GM12864 (cell line): ENCODE results near the gene CNTLN.
"Not testable (repeated sequence)": the region's sequence is repeated elsewhere in the genome, so short reads cannot be mapped to it uniquely, and the experiment has no call there.

Experiments used
- DNase-seq: peaks from one replicate; pipeline ENCODE4 v3.0.0-alpha.2; 2011; ENCODE audit warnings: low read depth
- H3K4me3 ChIP-seq: 2 replicates; pipeline ENCODE4 v1.5.1; 2011; ENCODE audit warnings: mild to moderate bottlenecking, low read depth, low read length, control low read depth
- TF ChIP-seq, protein P1 (sequence below): IDR thresholded peaks from 2 replicates; pipeline ENCODE4 v1.5.1; 2011; ENCODE audit warnings: low read depth, mild to moderate bottlenecking, moderate library complexity, low read length, control low read depth, inconsistent platforms; ENCODE audit errors: missing control alignments

CNTLN gene

DNA sequence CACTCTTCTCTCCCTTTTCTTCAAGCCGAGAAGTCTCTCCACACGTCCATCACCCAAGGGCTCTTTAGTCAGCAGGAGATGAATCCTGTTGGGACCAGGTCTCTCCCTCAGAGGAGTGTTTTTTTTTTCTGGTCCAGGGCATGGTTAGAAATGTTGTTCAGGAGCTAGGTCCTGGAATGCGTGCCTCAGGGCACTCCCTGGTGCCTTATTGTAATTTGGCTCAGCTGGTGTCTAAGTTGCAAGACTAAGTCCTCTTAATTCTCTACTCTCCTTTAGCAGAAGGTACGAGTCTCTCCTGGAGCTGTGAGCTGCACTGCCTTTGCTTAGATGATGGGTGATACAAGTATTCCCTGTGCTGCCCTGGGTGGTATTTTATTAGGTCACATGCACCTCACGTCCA lies 111.9 kb downstream of the CNTLN start:
- TF ChIP-seq, protein P1, sequence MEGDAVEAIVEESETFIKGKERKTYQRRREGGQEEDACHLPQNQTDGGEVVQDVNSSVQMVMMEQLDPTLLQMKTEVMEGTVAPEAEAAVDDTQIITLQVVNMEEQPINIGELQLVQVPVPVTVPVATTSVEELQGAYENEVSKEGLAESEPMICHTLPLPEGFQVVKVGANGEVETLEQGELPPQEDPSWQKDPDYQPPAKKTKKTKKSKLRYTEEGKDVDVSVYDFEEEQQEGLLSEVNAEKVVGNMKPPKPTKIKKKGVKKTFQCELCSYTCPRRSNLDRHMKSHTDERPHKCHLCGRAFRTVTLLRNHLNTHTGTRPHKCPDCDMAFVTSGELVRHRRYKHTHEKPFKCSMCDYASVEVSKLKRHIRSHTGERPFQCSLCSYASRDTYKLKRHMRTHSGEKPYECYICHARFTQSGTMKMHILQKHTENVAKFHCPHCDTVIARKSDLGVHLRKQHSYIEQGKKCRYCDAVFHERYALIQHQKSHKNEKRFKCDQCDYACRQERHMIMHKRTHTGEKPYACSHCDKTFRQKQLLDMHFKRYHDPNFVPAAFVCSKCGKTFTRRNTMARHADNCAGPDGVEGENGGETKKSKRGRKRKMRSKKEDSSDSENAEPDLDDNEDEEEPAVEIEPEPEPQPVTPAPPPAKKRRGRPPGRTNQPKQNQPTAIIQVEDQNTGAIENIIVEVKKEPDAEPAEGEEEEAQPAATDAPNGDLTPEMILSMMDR = no peak

DNA sequence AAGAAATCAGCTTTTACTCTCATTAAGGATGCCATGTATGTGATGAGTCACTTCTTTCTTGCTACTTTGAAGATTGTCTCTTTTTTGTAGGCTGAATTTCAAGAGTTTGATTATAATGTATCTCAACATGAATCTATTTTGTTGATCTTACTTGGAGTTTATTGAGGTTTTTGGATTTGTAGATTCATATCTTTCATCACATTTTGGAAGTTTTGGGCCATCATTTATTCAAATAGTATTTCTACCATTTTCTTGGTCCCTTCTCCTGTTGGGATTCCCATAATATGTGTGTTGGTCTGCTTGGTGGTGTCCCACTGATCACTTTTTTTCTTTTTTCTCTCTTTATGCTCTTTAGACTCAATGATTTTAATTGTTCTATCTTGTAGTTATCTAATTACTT lies 116.3 kb downstream of the CNTLN start:
- TF ChIP-seq, protein P1 = no peak
- DNase-seq = no peak
- H3K4me3 ChIP-seq = no peak overlapping the region

More for the DNA sequence above, 111.9 kb downstream of the CNTLN start:
- H3K4me3 ChIP-seq = no peak overlapping the region
- DNase-seq = no peak

- DNase-seq, H3K4me3 ChIP-seq: not testable (repeated sequence)
Measured at GRCh38 chr9:17268531-17269188, 133.8 kb downstream of the CNTLN start.

GRCh38 chr9:17269799-17270198 lies 135.0 kb downstream of the CNTLN start:
- H3K4me3 ChIP-seq = no peak overlapping the region
- no peak for DNase-seq
- TF ChIP-seq, protein P1 = no peak

- DNase-seq = no peak
- no peak overlapping the region for H3K4me3 ChIP-seq
- TF ChIP-seq, protein P1 = no peak
Measured at GRCh38 chr9:17272536-17272935, 137.7 kb downstream of the CNTLN start.

DNA sequence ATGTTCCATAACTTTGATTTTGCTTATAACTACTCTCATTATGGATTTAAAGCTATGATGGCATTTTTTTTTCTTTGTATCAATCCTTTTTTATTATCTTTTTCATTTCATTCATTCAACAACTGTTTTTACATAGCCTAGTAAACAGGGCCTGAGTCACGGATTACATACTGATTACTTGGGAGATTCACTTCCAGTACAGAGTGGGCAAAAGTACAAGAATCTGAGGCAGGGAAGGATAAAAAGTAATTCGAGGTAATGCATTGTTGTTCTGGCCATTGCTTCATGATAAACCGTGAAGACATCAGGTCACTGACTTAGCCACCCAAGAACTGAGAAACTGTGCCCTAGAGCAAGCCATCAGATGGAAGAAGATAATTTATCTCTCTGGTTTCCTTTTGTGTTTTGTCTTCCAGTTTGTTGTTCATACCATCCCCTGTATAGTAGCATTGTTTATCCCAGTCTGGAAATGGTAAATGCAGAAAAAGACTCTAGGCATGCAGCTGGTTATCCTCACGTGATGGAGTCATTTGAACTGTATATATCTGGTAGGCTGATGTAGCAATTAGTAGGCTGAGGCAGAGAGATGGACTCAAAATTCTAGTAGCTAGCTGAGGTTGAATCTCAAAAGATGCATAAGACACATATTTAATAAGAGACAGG lies 145.6 kb downstream of the CNTLN start:
- TF ChIP-seq, protein P1 = no peak
- no peak overlapping the region for H3K4me3 ChIP-seq
- no peak for DNase-seq

- not testable (repeated sequence) for DNase-seq, H3K4me3 ChIP-seq
Measured at GRCh38 chr9:17290673-17291072, 155.8 kb downstream of the CNTLN start.

DNA sequence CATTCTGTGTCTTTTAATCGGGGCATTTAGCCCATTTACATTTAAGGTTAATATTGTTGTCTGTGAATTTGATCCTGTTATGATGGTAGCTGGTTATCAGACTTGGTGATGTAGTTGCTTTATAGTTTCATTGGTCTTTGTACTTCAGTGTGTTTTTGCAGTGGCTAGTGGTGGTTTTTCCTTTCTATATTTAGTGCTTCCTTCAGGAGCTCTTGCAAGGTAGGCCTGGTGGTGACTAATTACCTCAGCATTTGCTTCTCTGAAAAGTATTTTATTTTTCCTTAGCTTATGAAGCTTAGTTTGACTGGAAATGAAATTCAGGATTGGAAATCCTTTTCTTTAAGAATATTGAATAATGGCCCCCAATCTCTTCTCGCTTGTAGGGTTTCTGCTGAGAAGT lies 156.9 kb downstream of the CNTLN start:
- TF ChIP-seq, protein P1 = no peak
- DNase-seq = no peak
- no peak overlapping the region for H3K4me3 ChIP-seq
